Epidermal melanocyte (primary cell): ENCODE data around the gene KLF7.

Source experiments
- DNase-seq: peaks from one replicate; pipeline ENCODE4 v3.0.0; 2011; ENCODE audit warnings: low spot score; ENCODE audit not compliant: insufficient read length

Gene KLF7

GRCh38 chr2:207165121-207166038, at the start of gene KLF7:
TSS of gene KLF7 (minus strand) at chr2:207165948. CDS start at chr2:207165568, 380 bp downstream.
- no peak for DNase-seq

- DNase-seq, result no peak
These were observed 49.6 kb upstream of the KLF7 start for GRCh38 chr2:207215308-207215707.

DNA sequence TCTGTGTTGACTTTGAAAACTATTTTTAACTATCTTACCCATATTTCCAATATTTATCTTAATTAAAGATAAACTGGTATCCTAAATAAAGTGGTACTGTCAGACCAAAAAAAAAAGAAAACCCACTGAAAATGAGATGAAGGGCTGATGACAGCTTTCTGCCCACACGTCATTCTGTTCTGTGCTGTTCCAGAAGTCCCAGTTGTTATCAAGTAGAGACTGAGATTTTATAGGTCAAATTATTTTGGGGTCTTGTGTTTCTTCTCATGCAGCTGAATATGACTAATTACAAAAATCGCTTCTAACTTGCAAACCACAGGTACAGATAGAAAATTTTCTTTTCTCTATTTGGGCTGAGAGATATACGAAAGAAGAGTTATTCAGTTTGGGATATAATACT, 48.7 kb upstream of the KLF7 start:
- DNase-seq, result no peak

- no peak for DNase-seq
These were observed 40.3 kb upstream of the KLF7 start for GRCh38 chr2:207206011-207206410.

- DNase-seq, result no peak
These were observed 39.6 kb upstream of the KLF7 start for GRCh38 chr2:207205173-207205957.

GRCh38 chr2:207203056-207203455, 37.3 kb upstream of the KLF7 start:
- DNase-seq, result no peak

- no peak for DNase-seq
These were observed 36.9 kb upstream of the KLF7 start for GRCh38 chr2:207202645-207203044.

- DNase-seq, result no peak
These were observed 35.7 kb upstream of the KLF7 start for GRCh38 chr2:207201416-207201815.

GRCh38 chr2:207200136-207200535, 34.4 kb upstream of the KLF7 start:
- no peak for DNase-seq

DNA sequence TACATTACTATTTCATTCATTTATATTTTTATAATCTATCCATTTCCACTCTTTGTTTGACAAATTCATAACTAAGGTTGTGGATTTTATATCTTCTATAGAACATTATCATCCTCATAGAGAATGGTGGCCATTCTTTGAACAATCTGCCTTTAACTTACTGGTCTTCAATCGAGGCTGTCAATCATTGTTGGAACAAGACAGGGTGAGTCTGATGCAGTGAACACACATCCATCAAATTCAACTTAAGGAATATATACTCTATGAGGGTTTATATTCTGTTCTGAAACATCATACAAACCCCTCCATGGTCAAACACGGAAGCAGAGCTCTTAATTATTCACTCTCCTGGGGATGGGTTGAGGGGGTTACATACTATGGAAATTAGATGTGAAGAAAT, 28.3 kb upstream of the KLF7 start:
- DNase-seq, result no peak

DNA sequence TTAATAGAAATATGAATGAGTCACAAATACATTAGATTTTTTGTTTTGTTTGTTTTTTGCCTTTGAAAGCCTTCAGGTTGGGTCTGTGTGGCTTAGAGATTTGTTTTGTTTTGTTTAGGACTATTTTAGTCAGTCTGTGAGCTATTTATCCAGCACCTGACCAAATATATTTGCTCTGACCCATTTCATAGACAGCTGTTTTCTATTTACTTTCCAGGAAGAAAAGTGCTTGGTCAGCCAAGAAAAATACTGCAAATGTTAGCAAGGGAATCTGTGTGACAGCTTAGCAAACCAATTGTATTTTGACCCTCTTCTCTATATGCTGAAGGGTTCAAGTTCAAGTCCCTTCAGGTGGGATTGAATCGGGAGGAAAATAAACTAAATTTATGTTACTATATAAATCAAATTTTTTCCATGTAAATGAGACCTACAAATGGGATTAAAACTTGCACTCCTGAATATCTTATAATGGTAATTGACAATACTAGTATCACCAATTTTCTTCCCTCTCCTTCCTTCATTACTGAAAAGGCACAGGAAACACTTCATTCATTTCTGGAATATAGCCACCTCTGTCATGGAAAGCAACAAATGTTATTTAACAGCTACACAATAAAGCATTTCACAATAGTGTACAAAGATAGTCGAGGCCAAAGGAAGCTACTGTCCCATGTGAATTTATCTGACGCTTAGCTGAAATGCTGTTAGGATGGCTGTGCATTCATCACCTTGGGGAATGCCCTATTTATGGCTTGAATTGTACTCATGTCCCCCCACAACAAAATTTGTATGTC, 23.1 kb upstream of the KLF7 start:
- DNase-seq, result peak; percentile 44

DNA sequence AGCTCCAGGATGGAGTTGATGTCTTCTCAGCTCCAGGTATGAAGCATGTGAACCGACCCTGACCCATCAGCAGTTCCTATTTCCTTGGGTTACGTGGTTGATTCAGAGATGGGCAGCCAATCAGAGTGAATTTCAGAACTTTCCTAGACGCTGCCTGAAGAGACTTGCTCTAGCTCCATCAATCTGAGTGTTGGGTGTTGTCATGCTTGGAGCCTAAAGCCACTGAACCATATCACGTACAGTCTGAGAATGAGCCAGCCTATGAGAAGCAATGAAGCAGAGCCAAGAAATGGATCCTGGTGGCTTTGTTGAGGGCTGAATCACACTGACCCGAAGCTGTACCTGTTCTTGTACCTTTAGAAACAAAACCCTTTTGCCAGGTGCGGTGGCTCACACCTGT, 19.6 kb upstream of the KLF7 start:
- no peak for DNase-seq

- DNase-seq, result no peak
These were observed 19.0 kb upstream of the KLF7 start for GRCh38 chr2:207184768-207185167.

GRCh38 chr2:207184348-207184747, 18.6 kb upstream of the KLF7 start:
- no peak for DNase-seq

- no peak for DNase-seq
These were observed 17.8 kb upstream of the KLF7 start for GRCh38 chr2:207183506-207183905.

DNA sequence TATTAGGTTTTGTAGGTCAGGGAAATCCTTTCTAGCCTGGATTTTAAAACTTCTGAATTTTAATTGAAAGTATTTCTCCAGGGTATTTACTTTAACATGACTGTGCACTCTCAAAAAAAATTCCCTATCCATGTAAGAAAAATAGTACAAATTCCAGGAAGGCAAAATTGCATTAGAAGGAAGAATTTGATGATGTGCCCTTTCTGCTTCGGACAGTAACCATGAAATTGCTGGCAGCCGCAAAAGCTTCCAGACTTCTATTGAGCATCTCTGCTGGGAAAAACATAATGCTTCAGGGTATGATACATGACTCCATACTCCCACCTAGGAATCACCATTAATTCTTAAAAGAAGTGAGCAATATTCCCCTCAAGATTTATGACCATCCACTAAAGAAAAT, 17.2 kb upstream of the KLF7 start:
- DNase-seq, result no peak

DNA sequence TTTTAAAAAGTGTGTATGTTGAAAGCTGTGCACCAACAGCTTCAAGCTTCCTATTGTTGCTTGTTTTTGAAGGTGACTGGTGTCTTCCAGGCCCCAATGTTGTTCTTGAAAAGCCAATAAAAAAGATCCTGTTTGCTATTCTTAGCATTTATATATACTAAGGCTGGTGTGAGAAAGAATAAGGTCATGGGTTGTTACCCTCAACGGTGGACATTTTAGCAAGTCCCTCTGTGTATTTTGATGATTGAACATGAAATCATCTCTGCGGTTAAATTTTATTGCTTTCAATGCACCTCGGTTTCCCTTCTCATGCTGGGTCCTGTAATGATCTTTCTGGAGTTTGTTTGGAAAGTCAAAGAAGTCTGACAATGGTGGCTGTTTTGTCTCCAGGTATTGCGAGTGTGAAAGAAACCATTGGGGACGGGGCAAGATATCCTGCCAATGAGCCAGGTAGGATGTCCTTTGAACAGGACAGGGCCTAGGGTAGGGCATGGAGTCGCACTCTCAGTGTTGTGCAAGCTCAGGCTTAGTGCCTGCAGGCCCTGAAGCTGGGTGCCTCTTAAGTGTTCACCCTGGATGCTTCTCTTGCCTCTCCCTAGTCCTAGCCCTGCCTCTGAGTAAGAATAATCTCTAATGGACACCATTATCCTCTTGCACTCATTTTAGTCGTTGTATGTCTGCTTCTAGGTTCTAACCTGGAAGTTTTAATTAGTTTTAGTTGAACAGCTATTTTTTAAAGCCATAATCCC, 16.0 kb upstream of the KLF7 start:
- no peak for DNase-seq

GRCh38 chr2:207180741-207181140, 15.0 kb upstream of the KLF7 start:
- no peak for DNase-seq

DNA sequence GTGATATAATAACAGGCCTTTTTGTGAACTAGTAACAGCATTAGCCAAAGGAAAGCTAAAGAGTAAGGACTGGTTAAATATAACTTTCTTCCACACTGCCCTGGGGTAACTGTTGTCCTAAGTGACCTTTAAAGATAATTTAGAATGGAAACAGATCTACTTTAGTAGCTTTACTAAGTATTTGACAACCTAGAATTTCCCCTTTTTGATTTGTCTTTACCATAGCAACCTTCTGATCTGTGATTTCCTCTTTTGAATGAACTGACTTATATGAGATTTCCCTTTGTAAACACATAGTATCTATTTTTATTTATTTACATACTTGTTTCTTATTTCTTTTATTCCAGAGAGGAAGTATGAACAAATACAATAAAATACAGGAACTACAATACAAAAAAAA, 10.5 kb upstream of the KLF7 start:
- DNase-seq, result no peak

DNA sequence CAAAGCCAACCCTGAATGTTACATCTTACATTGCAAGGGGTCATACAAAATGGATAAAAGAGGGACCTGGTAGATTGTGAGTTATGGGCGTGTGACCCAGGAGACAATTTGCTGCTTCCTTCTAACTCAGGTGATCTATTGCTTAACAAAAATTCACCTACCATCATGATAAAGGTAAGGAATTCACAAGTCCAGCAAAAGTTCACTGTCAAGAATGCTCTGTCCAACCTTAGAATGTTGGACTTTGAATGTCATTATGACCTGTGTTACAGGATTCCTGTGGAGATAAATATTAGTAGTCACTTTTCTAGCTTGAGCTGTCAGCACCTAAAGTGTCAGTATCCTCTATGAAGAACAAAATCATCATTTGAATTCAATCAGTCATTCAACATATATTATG, 7.9 kb upstream of the KLF7 start:
- no peak for DNase-seq
